ENCODE results near the gene ADAMTS10. TPM values are rescaled to one million over a fixed set of nuclear protein-coding genes. Genes with fewer than 3 reads are reported as not detected.
A peak's percentile ranks its signal among the peaks of the same experiment; 100 is the strongest.

Gene ADAMTS10
- total and polyA plus RNA-seq, 2 of the 13 experiments (the other 11 are each of a cell fraction or from before 2014, with no cell fraction given): 0.49 to 1.7 TPM

- no peak for TF ChIP-seq AHDC1 (CRISPR knock-in tag; IDR thresholded peaks at IDR 0.05; ENCODE audit: borderline replicate concordance)
- no peak for TF ChIP-seq STAT5B (CRISPR knock-in tag; IDR thresholded peaks at IDR 0.05)
- TF ChIP-seq ZNF225 (CRISPR knock-in tag; IDR thresholded peaks at IDR 0.05): no peak
- 0 out of 2 replicates have a peak, but pooled peaks have one; percentile 27 for TF ChIP-seq HDAC1 (CRISPR knock-in tag; IDR thresholded peaks at IDR 0.05)
- no peak for TF ChIP-seq ZNF614 (CRISPR knock-in tag; IDR thresholded peaks at IDR 0.05; ENCODE audit: borderline replicate concordance)
These were observed 8.2 kb upstream of the ADAMTS10 start (continued) for GRCh38 chr19:8618751-8619150.

- in situ Hi-C loops (cut with HindIII; ENCODE audit: extremely low pct_ligation_motif_present, low pct_unique_long_range_greater_than_20kb): no loop called here
These were observed 7.5 kb upstream of the ADAMTS10 start for GRCh38 chr19:8617984-8618383.

More at GRCh38 chr19:8617984-8618383, 7.5 kb upstream of the ADAMTS10 start:
- Histone ChIP-seq H3K9ac (ENCODE audit: insufficient read depth, low read depth, low read length) (no peak overlapping the region), H3K4me2 (ENCODE audit: low read depth, low read length) (no peak overlapping the region), H2AFZ (ENCODE audit: low read length) (no peak overlapping the region), H3K27me3 (ENCODE audit: control insufficient read depth in 1 of 2, insufficient read depth in 2 of 2, low read length in 2 of 2) (no peaks in the 10 kb centered on the region), H3K4me1 (ENCODE audit: insufficient read depth, low read length) (peaks cover 22% of the 10 kb centered on the region), H3K4me3 (replicated peaks in 1 of 3; ENCODE audit: insufficient read depth in 1 of 3, low read depth in 2 of 3, low read length in 3 of 3) (no peak overlapping the region), H4K20me1 (ENCODE audit: insufficient read depth, low read length) (no peaks in the 10 kb centered on the region), H3K27ac (ENCODE audit: extremely low read length, insufficient read depth, low read length) (no peak overlapping the region), H3K79me2 (ENCODE audit: insufficient read depth, low read length) (no peaks in the 10 kb centered on the region), H3K36me3 (replicated peaks in 1 of 2; ENCODE audit: control insufficient read depth in 1 of 2, insufficient read depth in 2 of 2, low read length in 2 of 2) (no peaks in the 10 kb centered on the region), H3K9me3 (ENCODE audit: low read length) (no peaks in the 10 kb centered on the region)
- no TSS peak for BruUV-seq (replicated peaks)
- ChIA-PET CTCF (ENCODE audit: low intra/inter-chr PET ratio, low total read pairs) (no interaction called here), POLR2A (interaction anchor here (1.2 kb wide), 2 partner anchors 13 to 24 kb away, joined by 3 to 5 read pairs; partner anchors contain the start of gene NFILZ)
- intact Hi-C loops (cut with micrococcal nuclease; ENCODE audit: unreplicated experiment): no loop called here
- FAIRE-seq: no peak
- ATAC-seq: no peak
- WGBS (ENCODE audit: low lambda C conversion rate): 49% methylated on average over 4 of the region's 4 CpGs
- TF ChIP-seq ZNF629 (CRISPR knock-in tag; conservative IDR thresholded peaks at IDR 0.05): peak; percentile 93
- TF ChIP-seq IRF9 (CRISPR knock-in tag; IDR thresholded peaks at IDR 0.05; ENCODE audit: borderline replicate concordance): no peak
- no peak for TF ChIP-seq RCOR2 (CRISPR knock-in tag; IDR thresholded peaks at IDR 0.05)
- TF ChIP-seq USF2 (IDR thresholded peaks at IDR 0.05; ENCODE audit: low read depth, low read length): no peak
- TF ChIP-seq USF2 (CRISPR knock-in tag; IDR thresholded peaks at IDR 0.05; ENCODE audit: borderline replicate concordance): no peak
- TF ChIP-seq AKAP8 (CRISPR knock-in tag; IDR thresholded peaks at IDR 0.05): no peak
- TF ChIP-seq ZMYM3 (CRISPR knock-in tag; IDR thresholded peaks at IDR 0.05): 0 out of 2 replicates have a peak, but pooled peaks have one; percentile 25
- DNase-seq (ENCODE audit: low spot score): no peak

Measured in HepG2 (cell line).